Psoas muscle (tissue), 8 donors: ENCODE results near the gene PSMB4. TPM values are rescaled to one million over a fixed set of nuclear protein-coding genes. Genes with fewer than 3 reads are reported as not detected.

ENCODE experiments used
- ATAC-seq, 4 donors: fragments of 200-7000 bp; cut with Tn5 transposase; one replicate each; pipeline ENCODE4 v1.9.1; 2020; ENCODE audit warnings: moderate library complexity in 3 of 4, mild to moderate bottlenecking in 2 of 4
- DNase-seq, 2 donors: peaks; one replicate each; pipeline ENCODE4 v3.0.0-alpha.2; 2020
- H3K27ac ChIP-seq: fragments of 200-600 bp; one replicate; pipeline ENCODE4 v1.8.0; 2022
- H3K27me3 ChIP-seq, 3 donors: fragments of 200-600 bp in 1 of 3; one replicate each; pipeline versions ENCODE4 v1.6.1 to v1.8.0; 2013 to 2022; ENCODE audit warnings: low read length in 2 of 3, mild to moderate bottlenecking in 2 of 3, moderate library complexity in 1 of 3; ENCODE audit not compliant: insufficient read depth in 3 of 3
- H3K36me3 ChIP-seq, 2 donors: fragments of 200-600 bp in 1 of 2; one replicate each; pipeline versions ENCODE4 v1.6.1 to v1.8.0; 2013 to 2022; ENCODE audit warnings: low read depth in 1 of 2, mild to moderate bottlenecking in 1 of 2, moderate library complexity in 1 of 2; ENCODE audit not compliant: insufficient read depth in 1 of 2
- H3K4me1 ChIP-seq: fragments of 200-600 bp; one replicate; pipeline ENCODE4 v1.8.0; 2022
- H3K4me3 ChIP-seq: fragments of 200-600 bp; one replicate; pipeline ENCODE4 v1.8.0; 2022; ENCODE audit warnings: mild to moderate bottlenecking
- H3K9me3 ChIP-seq: fragments of 200-600 bp; one replicate; pipeline ENCODE4 v1.8.0; 2022
- CTCF ChIP-seq: fragments of 200-600 bp; IDR thresholded peaks from one replicate; pipeline ENCODE4 v1.8.0; 2022; ENCODE audit warnings: antibody characterized with exemption
- WGBS, 3 donors: extraction: QIAGEN DNeasy Blood & Tissue Kit; methylation state at CpG; one replicate each; pipeline versions ENCODE4 v1.1.6 to v1.1.7; 2013; 5-methylcytosine and 5-hydroxymethylcytosine counted together
- intact Hi-C, 2 donors: fragments of 100-400 bp; cut with DNase I; formaldehyde crosslinking; loops; one replicate each; pipeline versions ENCODE4 v1.11.0 to v1.14.2; 2022
- polyA plus RNA-seq, 3 donors: library from polyadenylated mRNA; stranded (reverse); fragments of 200-250 nt; gene quantifications; one replicate each; pipeline ENCODE4 v1.2.3, GENCODE V29; 2013
- total RNA-seq, 4 donors: library from RNA; stranded (reverse); fragmentation: NEBNext Ultra II Directional in 2 of 4; extraction: Animal tissue kit (Norgen Biotek cat#: 25700) in 2 of 4; gene quantifications; one replicate each; pipeline versions ENCODE4 v1.2.1 to v1.2.4, GENCODE V29; 2021 to 2023
- donor health status: healthy with polysubstance abuse.
- donor health status: DM: no; HTN: no; CAD: no; lungs with moderate emphysema.
- donor health status: Bipolar disorder and iron deficiency.
- donor health status: healthy.
- donor health status: DM: yes; HTN: yes; CAD: no.
- donor health status: DM: no; HTN: no; CAD: no.
- donor health status: DM: no; HTN: no; CAD: no.
- donor health status: DM: yes; HTN: yes; CAD: no.

The PSMB4 gene
- total and polyA plus RNA-seq, 7 donors, result 149 to 521 (median 285) TPM

GRCh38 chr1:151411884-151412283, 12.5 kb downstream of the PSMB4 start:
- ATAC-seq (no peak), DNase-seq (no peak)
- Histone ChIP-seq H3K27me3 (no peaks in the 10 kb centered on the region), H3K36me3 (peaks cover 12 to 98% of the 10 kb centered on the region in 2 donors), H3K9me3 (no peaks in the 10 kb centered on the region), H3K27ac (no peak overlapping the region), H3K4me3 (no peak overlapping the region), H3K4me1 (no peaks in the 10 kb centered on the region)
- intact Hi-C loops, result no loop called here
- no peak for TF ChIP-seq CTCF
- 81 to 90% (median 86%) methylated on average over 2 of the region's 2 CpGs for WGBS, 3 donors

GRCh38 chr1:151416231-151416630, 16.9 kb downstream of the PSMB4 start:
- intact Hi-C loops, result no loop called here
- H3K36me3 ChIP-seq, result peaks cover 8 to 87% of the 10 kb centered on the region in 2 donors
- peak in 1 of 2 donors; percentile 25 for DNase-seq
- peak overlapping the region; percentile 32 for H3K27ac ChIP-seq
- no peaks in the 10 kb centered on the region for H3K4me1 ChIP-seq
- H3K27me3 ChIP-seq, result no peaks in the 10 kb centered on the region
- WGBS, 3 donors, result 88 to 97% (median 93%) methylated on average over 4 of the region's 4 CpGs
- H3K4me3 ChIP-seq, result no peak overlapping the region
- ATAC-seq, result peak in 3 of 4 donors; percentile 57 to 77 (median 73)
- no peaks in the 10 kb centered on the region for H3K9me3 ChIP-seq
- TF ChIP-seq CTCF, result no peak

- no peak overlapping the region for H3K27ac ChIP-seq
- TF ChIP-seq CTCF, result no peak
Measured at GRCh38 chr1:151418081-151418480, 18.7 kb downstream of the PSMB4 start.

GRCh38 chr1:151419819-151420218, 20.4 kb downstream of the PSMB4 start:
- intact Hi-C loops, result no loop called here
- no peak for TF ChIP-seq CTCF
- 75 to 97% (median 78%) methylated on average over 5 of the region's 5 CpGs for WGBS, 3 donors

More at GRCh38 chr1:151418081-151418480, 18.7 kb downstream of the PSMB4 start:
- no peak for ATAC-seq
- Histone ChIP-seq H3K36me3 (peaks cover 3 to 87% of the 10 kb centered on the region in 2 donors), H3K4me1 (no peaks in the 10 kb centered on the region), H3K27me3 (no peaks in the 10 kb centered on the region), H3K4me3 (no peak overlapping the region), H3K9me3 (no peaks in the 10 kb centered on the region)
- DNase-seq, result no peak
- WGBS, 3 donors, result 96 to 97% (median 97%) methylated on average over 3 of the region's 3 CpGs
- intact Hi-C loops, result no loop called here

GRCh38 chr1:151425103-151425502, 25.7 kb downstream of the PSMB4 start:
- TF ChIP-seq CTCF, result no peak
- no peaks in the 10 kb centered on the region for H3K9me3 ChIP-seq
- DNase-seq, result no peak
- ATAC-seq, result no peak
- H3K4me3 ChIP-seq, result no peak overlapping the region
- WGBS, 3 donors, result 51 to 68% (median 59%) methylated on average over 2 of the region's 2 CpGs
- no peaks in the 10 kb centered on the region for H3K4me1 ChIP-seq
- H3K27ac ChIP-seq, result no peak overlapping the region
- H3K27me3 ChIP-seq, result no peaks in the 10 kb centered on the region
- H3K36me3 ChIP-seq, result peaks cover 12 to 100% of the 10 kb centered on the region in 2 donors
- intact Hi-C loops, result no loop called here

More at GRCh38 chr1:151419819-151420218, 20.4 kb downstream of the PSMB4 start:
- Histone ChIP-seq H3K4me3 (no peak overlapping the region), H3K9me3 (no peaks in the 10 kb centered on the region), H3K27me3 (no peaks in the 10 kb centered on the region), H3K36me3 (peaks cover 11 to 89% of the 10 kb centered on the region in 2 donors), H3K4me1 (no peaks in the 10 kb centered on the region), H3K27ac (no peak overlapping the region)
- DNase-seq, result no peak
- ATAC-seq, result no peak
